ENCODE measurements around the gene GINS3. TPM values are rescaled to one million over a fixed set of nuclear protein-coding genes. Genes with fewer than 3 reads are reported as not detected.
A peak's percentile ranks its signal among the peaks of the same experiment; 100 is the strongest.
"Not testable (repeated sequence)": the region's sequence is repeated elsewhere in the genome, so short reads cannot be mapped to it uniquely, and the experiment has no call there.

The GINS3 gene
- total and polyA plus RNA-seq, 9 donors: 7.1 to 12.6 (median 9.0) TPM

DNA sequence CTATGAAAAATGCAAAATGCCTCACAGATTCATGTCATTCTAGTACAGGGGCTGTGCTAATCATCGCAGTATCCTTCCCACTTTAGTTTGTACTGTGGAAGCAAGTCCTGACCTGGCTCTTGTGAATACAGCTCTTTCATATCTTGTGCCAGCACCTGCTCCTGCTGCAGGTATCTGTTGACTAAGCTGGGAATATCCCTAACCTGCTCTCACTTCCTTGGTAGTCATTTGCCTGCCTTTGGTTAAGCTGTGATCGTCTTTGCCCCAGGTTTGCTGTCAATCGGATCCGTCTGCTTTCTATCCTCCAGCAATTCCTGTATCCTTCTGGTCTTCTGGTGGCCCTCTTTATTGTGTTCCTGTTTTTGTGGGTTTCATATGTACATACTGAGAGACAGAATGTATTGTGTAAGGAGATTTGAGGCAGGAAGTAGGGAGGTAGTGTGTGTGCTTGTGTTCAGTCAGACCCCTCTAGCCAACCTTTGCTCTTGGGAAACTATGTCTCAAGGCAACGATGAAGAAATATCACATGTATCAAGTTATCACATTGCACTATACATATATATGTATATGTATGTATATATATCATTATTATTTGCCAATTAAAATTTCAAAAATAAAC, 7.7 kb upstream of the GINS3 start:
- no peak for DNase-seq
- H3K9me3 ChIP-seq (replicated peaks; ENCODE audit: control insufficient read depth, low read depth, low read length): no peaks in the 10 kb centered on the region
- no peaks in the 10 kb centered on the region for H3K4me1 ChIP-seq (ENCODE audit: control insufficient read depth, insufficient read depth, low read length)
- no peak overlapping the region for H3K27ac ChIP-seq (ENCODE audit: low read length)
- H3K36me3 ChIP-seq (ENCODE audit: control insufficient read depth, insufficient read depth, low read length): no peaks in the 10 kb centered on the region
- H3K27me3 ChIP-seq (ENCODE audit: control insufficient read depth, insufficient read depth, low read length): no peaks in the 10 kb centered on the region
- 100% methylated on average over 1 of the region's 5 CpGs for WGBS (ENCODE audit: insufficient coverage)
- H3K4me3 ChIP-seq (ENCODE audit: low read length): no peak overlapping the region

DNA sequence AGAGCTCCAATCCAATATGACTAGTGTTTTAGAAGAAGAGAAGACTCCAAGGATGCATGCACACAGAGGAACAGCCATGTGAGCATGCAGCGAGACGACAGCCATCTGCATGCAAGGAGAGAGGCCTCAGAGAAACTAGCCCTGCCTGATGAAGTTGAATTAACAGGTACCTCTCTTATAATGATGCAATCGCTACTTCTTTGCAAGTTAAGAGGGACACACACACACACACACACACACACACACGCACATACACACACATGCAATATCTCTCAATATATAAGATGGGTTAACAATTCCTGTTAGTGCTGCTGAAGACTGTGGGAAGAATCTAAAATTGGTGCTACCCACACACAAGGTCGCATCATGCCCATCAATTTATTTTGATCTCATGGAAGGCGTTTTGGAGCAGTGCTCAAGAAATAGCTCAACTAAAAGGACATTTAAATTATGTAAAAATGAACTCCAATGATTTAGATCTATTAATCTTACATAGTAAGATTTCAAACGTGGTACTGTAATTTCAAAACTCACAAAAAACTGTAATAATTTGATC, 7.0 kb upstream of the GINS3 start:
- no peak for DNase-seq
- Histone ChIP-seq H3K27ac (ENCODE audit: low read length) (no peak overlapping the region), H3K27me3 (ENCODE audit: control insufficient read depth, insufficient read depth, low read length) (no peaks in the 10 kb centered on the region), H3K36me3 (ENCODE audit: control insufficient read depth, insufficient read depth, low read length) (no peaks in the 10 kb centered on the region), H3K4me1 (ENCODE audit: control insufficient read depth, insufficient read depth, low read length) (no peaks in the 10 kb centered on the region), H3K9me3 (replicated peaks; ENCODE audit: control insufficient read depth, low read depth, low read length) (no peaks in the 10 kb centered on the region), H3K4me3 (ENCODE audit: low read length) (no peak overlapping the region)
- WGBS (ENCODE audit: insufficient coverage): no CpG with 5 or more reads among the region's 7 CpGs

DNA sequence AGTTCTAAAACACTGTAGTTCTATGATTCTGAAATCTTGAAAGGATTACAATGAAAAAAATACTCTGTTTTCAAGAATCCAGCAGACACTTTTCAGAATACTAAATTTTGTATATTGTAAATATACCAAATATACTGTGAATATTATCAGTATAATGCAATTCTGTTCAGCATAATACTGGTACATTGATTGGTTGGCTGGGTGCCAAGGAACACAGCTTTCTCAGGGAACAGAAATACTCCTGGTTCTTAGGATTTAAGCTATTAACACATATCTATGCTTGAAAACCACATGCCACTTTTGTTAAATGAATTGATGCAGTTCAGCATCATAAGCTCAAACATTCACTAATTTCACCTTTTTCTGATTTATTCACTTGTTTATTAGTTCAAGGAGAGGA, 2.5 kb upstream of the GINS3 start:
- Histone ChIP-seq H3K9me3 (replicated peaks; ENCODE audit: control insufficient read depth, low read depth, low read length) (no peaks in the 10 kb centered on the region), H3K27ac (ENCODE audit: low read length) (no peak overlapping the region), H3K36me3 (ENCODE audit: control insufficient read depth, insufficient read depth, low read length) (no peaks in the 10 kb centered on the region), H3K4me1 (ENCODE audit: control insufficient read depth, insufficient read depth, low read length) (peaks cover 3% of the 10 kb centered on the region), H3K4me3 (ENCODE audit: low read length) (no peak overlapping the region), H3K27me3 (ENCODE audit: control insufficient read depth, insufficient read depth, low read length) (peaks cover 4% of the 10 kb centered on the region)
- DNase-seq: no peak

DNA sequence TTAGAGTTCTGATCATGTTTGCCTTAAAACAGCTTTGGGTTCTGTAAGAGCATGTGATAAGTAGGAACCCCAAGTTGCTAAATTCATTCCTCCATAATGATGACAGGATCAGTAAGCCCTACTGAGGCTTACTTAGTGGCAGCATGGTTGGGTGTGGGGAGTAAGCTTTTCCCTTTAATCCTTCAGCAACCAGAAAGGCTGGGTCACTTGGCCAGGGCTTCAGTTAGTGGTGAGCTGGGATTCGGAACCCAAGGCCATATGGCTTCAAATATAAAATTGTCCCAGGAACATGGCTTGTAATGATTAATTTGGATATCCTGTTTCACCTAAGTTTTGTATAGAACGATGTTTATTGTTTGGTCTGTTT, 850 bp downstream of the GINS3 start:
- WGBS (ENCODE audit: insufficient coverage): no CpG with 5 or more reads among the region's 2 CpGs
- H3K4me1 ChIP-seq (ENCODE audit: control insufficient read depth, insufficient read depth, low read length): peaks cover 3% of the 10 kb centered on the region
- H3K27me3 ChIP-seq (ENCODE audit: control insufficient read depth, insufficient read depth, low read length): peaks cover 4% of the 10 kb centered on the region
- no peak overlapping the region for H3K27ac ChIP-seq (ENCODE audit: low read length)
- no peaks in the 10 kb centered on the region for H3K9me3 ChIP-seq (replicated peaks; ENCODE audit: control insufficient read depth, low read depth, low read length)
- H3K4me3 ChIP-seq (ENCODE audit: low read length): peak overlapping the region; percentile 99
- no peak for DNase-seq
- no peaks in the 10 kb centered on the region for H3K36me3 ChIP-seq (ENCODE audit: control insufficient read depth, insufficient read depth, low read length)

DNA sequence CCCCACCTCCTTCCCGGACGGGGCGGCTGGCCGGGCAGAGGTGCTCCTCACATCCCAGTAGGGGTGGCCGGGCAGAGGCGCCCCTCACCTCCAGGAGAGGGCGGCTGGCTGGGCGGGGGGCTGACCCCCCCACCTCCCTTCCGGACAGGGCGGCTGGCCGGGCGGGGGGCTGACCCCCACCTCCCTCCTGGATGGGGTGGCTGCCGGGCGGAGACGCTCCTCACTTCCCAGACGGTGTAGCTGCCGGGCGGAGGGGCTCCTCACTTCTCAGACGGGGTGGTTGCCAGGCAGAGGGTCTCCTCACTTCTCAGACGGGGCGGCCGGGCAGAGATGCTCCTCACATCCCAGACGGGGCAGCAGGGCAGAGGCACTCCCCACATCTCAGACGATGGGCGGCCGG, 4.6 kb downstream of the GINS3 start:
- DNase-seq: not testable (repeated sequence)

DNA sequence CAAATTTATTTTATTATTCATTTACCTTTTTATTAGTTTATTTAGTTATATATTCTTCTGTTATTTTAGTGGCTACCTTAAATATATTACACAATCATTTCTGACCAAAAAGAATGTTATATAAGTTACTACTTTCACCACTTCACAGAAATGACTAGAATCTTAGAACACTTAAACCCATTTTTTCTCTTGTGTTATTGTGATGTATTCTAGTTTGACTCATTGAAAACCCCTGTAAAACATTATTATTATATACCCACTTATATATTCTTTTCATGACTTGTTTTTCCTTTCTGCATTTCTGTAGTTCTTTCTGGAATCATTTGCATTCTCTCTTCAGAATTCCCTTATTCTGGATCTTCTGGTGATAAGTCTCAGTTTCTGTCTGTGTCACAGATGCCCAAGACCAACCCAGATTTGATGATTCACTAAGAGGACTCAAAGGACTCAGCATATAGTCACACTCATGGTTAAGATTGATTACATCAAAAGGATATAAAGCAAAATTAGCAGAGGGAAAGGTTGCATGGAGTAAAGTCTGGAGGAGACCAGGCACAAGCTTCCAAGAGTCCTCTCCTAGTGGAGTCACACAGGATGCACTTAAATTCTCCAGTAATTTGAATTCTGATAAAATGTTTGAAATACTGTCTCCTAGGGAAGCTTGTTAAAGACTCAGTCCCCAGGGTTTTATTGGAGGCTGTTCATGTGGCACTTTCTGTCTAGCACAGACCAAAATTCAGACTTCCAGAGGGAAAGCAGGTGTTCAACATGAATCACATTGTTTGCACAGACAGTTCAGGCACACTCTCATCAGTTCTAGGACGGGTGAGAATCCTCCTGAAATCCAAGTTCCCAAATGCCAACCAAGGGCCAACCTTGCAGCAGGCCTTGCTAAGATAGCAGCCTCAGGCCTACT, 7.7 kb downstream of the GINS3 start:
- H3K4me1 ChIP-seq (ENCODE audit: control insufficient read depth, insufficient read depth, low read length): no peaks in the 10 kb centered on the region
- H3K9me3 ChIP-seq (replicated peaks; ENCODE audit: control insufficient read depth, low read depth, low read length): no peaks in the 10 kb centered on the region
- H3K4me3 ChIP-seq (ENCODE audit: low read length): no peak overlapping the region
- H3K27ac ChIP-seq (ENCODE audit: low read length): no peak overlapping the region
- H3K27me3 ChIP-seq (ENCODE audit: control insufficient read depth, insufficient read depth, low read length): no peaks in the 10 kb centered on the region
- peaks cover 7% of the 10 kb centered on the region for H3K36me3 ChIP-seq (ENCODE audit: control insufficient read depth, insufficient read depth, low read length)
- WGBS (ENCODE audit: insufficient coverage): 88% methylated on average over 1 of the region's 1 CpG
- DNase-seq: no peak

More for the DNA sequence above, 4.6 kb downstream of the GINS3 start:
- not testable (repeated sequence) for H3K36me3 ChIP-seq (ENCODE audit: control insufficient read depth, insufficient read depth, low read length); H3K27ac ChIP-seq (ENCODE audit: low read length); H3K9me3 ChIP-seq (replicated peaks; ENCODE audit: control insufficient read depth, low read depth, low read length); H3K4me3 ChIP-seq (ENCODE audit: low read length); H3K4me1 ChIP-seq (ENCODE audit: control insufficient read depth, insufficient read depth, low read length); H3K27me3 ChIP-seq (ENCODE audit: control insufficient read depth, insufficient read depth, low read length)
- WGBS (ENCODE audit: insufficient coverage): 96% methylated on average over 5 of the region's 26 CpGs

DNA sequence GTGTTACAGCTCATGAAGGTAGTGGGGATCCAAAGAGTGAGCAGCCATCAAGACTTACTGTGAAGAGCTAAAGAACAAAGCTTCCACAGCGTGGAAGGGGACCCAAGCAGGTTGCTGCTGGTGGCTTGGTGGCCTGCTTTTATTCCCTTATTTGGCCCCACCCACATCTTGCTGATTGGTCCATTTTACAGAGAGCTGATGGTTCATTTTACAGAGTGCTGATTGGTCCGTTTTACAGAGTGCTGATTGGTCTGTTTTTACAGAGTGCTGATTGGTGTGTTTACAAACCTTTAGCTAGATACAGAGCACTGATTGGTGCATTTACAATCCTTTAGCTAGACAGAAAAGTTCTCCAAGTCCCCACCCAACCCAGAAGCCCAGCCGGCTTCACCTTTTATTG, 9.0 kb downstream of the GINS3 start:
- H3K4me3 ChIP-seq (ENCODE audit: low read length); DNase-seq; H3K27ac ChIP-seq (ENCODE audit: low read length); H3K27me3 ChIP-seq (ENCODE audit: control insufficient read depth, insufficient read depth, low read length); H3K9me3 ChIP-seq (replicated peaks; ENCODE audit: control insufficient read depth, low read depth, low read length); H3K4me1 ChIP-seq (ENCODE audit: control insufficient read depth, insufficient read depth, low read length): not testable (repeated sequence)
- WGBS (ENCODE audit: insufficient coverage): 50% methylated on average over 1 of the region's 3 CpGs
- peaks cover 13% of the 10 kb centered on the region for H3K36me3 ChIP-seq (ENCODE audit: control insufficient read depth, insufficient read depth, low read length)

DNA sequence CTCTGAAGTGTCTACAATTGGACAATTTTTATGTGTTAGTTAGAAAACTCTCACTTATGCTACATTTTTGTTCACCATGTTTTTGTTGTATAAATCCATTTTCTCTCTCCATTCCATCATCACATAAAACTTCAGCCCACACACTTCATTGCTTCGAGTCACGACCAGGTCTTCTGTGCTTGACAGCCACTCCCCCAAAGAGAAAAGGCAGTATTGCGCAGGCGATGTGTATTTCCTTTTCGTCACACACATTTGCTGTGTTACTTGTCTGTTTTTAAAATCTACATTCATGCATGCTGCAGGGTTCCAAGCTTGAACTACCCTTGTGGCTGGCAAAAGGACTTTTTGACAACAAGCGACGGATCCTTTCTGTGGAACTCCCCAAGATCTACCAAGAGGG, 10.5 kb downstream of the GINS3 start:
- no peak for DNase-seq
- Histone ChIP-seq H3K4me1 (ENCODE audit: control insufficient read depth, insufficient read depth, low read length) (no peaks in the 10 kb centered on the region), H3K27me3 (ENCODE audit: control insufficient read depth, insufficient read depth, low read length) (no peaks in the 10 kb centered on the region), H3K36me3 (ENCODE audit: control insufficient read depth, insufficient read depth, low read length) (peaks cover 13% of the 10 kb centered on the region), H3K9me3 (replicated peaks; ENCODE audit: control insufficient read depth, low read depth, low read length) (no peaks in the 10 kb centered on the region), H3K27ac (ENCODE audit: low read length) (no peak overlapping the region), H3K4me3 (ENCODE audit: low read length) (no peak overlapping the region)
- 84% methylated on average over 7 of the region's 7 CpGs for WGBS (ENCODE audit: insufficient coverage)

DNA sequence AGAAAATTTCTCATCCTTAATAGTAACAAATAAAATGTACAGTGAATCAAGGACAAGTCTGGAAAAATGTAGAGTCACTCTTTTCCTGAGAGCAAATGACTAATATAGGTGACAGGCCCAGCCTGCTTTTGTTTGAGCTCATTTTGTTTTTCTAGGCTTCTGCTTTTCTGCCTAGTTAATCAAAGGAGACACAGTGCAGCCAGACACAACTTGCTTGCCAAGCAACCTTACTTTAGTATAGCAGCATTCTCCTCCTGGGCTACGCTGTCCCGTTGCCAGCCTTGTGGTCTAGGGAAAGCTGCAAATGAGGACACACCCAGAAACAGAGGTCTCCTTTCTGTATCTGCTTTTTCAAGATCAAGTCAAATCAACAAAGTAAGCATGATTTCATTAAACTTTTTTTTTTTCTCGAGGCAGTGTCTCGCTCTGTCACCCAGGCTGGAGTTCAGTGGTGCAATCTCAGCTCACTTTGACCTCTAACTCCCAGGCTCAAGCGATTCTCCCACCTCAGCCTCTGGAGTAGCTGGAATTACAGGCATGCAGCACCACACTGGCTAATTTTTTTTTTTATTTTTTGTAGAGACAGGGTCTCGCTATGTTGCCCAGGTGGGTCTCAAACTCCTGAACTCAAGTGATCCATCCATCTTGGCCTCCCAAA, 17.2 kb downstream of the GINS3 start:
- peaks cover 2% of the 10 kb centered on the region for H3K4me1 ChIP-seq (ENCODE audit: control insufficient read depth, insufficient read depth, low read length)
- peak; percentile 62 for DNase-seq
- H3K4me3 ChIP-seq (ENCODE audit: low read length): no peak overlapping the region
- no peaks in the 10 kb centered on the region for H3K9me3 ChIP-seq (replicated peaks; ENCODE audit: control insufficient read depth, low read depth, low read length)
- no peaks in the 10 kb centered on the region for H3K27me3 ChIP-seq (ENCODE audit: control insufficient read depth, insufficient read depth, low read length)
- WGBS (ENCODE audit: insufficient coverage): 32% methylated on average over 4 of the region's 6 CpGs
- peaks cover 9% of the 10 kb centered on the region for H3K36me3 ChIP-seq (ENCODE audit: control insufficient read depth, insufficient read depth, low read length)
- H3K27ac ChIP-seq (ENCODE audit: low read length): no peak overlapping the region

DNA sequence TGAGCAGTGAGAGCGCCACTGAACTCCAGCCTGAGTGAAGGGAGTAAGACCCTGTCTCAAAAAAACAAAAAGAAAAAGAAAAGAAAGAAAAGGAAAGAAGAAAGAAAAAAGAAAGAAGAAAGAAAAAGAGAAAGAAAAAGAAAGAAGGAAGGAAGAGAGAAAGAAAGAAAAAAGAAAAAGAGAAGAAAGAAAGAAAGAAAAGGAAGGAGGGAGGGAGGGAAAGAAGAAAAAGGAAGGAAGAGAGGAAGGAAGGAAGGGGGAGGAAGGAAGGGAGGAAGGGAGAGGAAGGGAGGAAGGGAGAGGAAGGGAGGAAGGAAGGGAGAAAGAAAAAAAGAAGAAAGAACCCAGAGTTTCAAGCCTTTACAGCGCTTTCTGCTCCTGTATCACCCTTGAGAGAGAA, 19.1 kb downstream of the GINS3 start:
- Histone ChIP-seq H3K36me3 (ENCODE audit: control insufficient read depth, insufficient read depth, low read length) (no peaks in the 10 kb centered on the region), H3K27ac (ENCODE audit: low read length) (no peak overlapping the region), H3K4me1 (ENCODE audit: control insufficient read depth, insufficient read depth, low read length) (peaks cover 2% of the 10 kb centered on the region), H3K27me3 (ENCODE audit: control insufficient read depth, insufficient read depth, low read length) (no peaks in the 10 kb centered on the region), H3K9me3 (replicated peaks; ENCODE audit: control insufficient read depth, low read depth, low read length) (no peaks in the 10 kb centered on the region), H3K4me3 (ENCODE audit: low read length) (no peak overlapping the region)
- no CpG with 5 or more reads among the region's 2 CpGs for WGBS (ENCODE audit: insufficient coverage)
- no peak for DNase-seq
